HEK293 (cell line): ENCODE data around the gene COX19.

Source experiments
- CTCF ChIA-PET: fragments of 350-600 bp; formaldehyde crosslinking; extraction: SDS; loops from one replicate; lab custom pipeline; 2021; ENCODE audit warnings: antibody characterized with exemption; lab: Yijun Ruan, JAX
- POLR2A ChIA-PET: fragments of 300-600 bp; formaldehyde crosslinking; extraction: SDS; loops from one replicate; lab custom pipeline; 2020; ENCODE audit warnings: antibody characterized with exemption, inconsistent platforms; lab: Yijun Ruan, JAX
- H3K27ac ChIP-seq: fragments of 200-500 bp; sonication (Bioruptor generic); 2 replicates; pipeline ENCODE4 v1.5.1; 2014; ENCODE audit warnings: low read depth, low read length, control low read depth, inconsistent platforms; ENCODE audit errors: extremely low read depth
- H3K36me3 ChIP-seq, 2 experiments: fragments of 200-500 bp in 1 of 2; sonication (Bioruptor generic) in 1 of 2; 1 replicate in 1 of 2; 2 replicates in 1 of 2; pipeline ENCODE4 v1.5.1; 2014 to 2017; ENCODE audit warnings: inconsistent platforms in 2 of 2, low read length in 2 of 2; ENCODE audit not compliant: control insufficient read depth in 2 of 2, insufficient read depth in 1 of 2
- H3K4me1 ChIP-seq: fragments of 200-500 bp; sonication (Bioruptor generic); 2 replicates; pipeline ENCODE4 v1.5.1; 2014; ENCODE audit warnings: mild to moderate bottlenecking, low read length, inconsistent platforms; ENCODE audit not compliant: control insufficient read depth, insufficient read depth
- H3K4me3 ChIP-seq: 2 replicates; pipeline ENCODE4 v1.5.1; 2011; ENCODE audit warnings: low read depth, mild to moderate bottlenecking, control low read depth, low read length, moderate library complexity
- H3K9me3 ChIP-seq: fragments of 200-500 bp; sonication (Bioruptor generic); 2 replicates; pipeline ENCODE4 v1.5.1; 2014; ENCODE audit warnings: low read depth, low read length, inconsistent platforms; ENCODE audit not compliant: control insufficient read depth, insufficient read depth
- EGR2 ChIP-seq: fragments of 450-650 bp; formaldehyde crosslinking; IDR thresholded peaks from 2 replicates; pipeline ENCODE4 v1.5.1; 2016; ENCODE audit warnings: low read depth, missing biosample characterization, missing genetic modification characterization
- GLIS2 ChIP-seq: fragments of 450-650 bp; formaldehyde crosslinking; IDR thresholded peaks from 2 replicates; pipeline ENCODE4 v1.5.1; 2016; ENCODE audit warnings: missing biosample characterization, missing genetic modification characterization
- HIC1 ChIP-seq: fragments of 450-650 bp; formaldehyde crosslinking; IDR thresholded peaks from 2 replicates; pipeline ENCODE4 v1.5.1; 2016; ENCODE audit warnings: missing biosample characterization, missing genetic modification characterization
- KLF17 ChIP-seq: fragments of 450-650 bp; formaldehyde crosslinking; IDR thresholded peaks from 2 replicates; pipeline ENCODE4 v1.5.1; 2016; ENCODE audit warnings: missing biosample characterization, missing genetic modification characterization
- PATZ1 ChIP-seq: fragments of 450-650 bp; formaldehyde crosslinking; IDR thresholded peaks from 2 replicates; pipeline ENCODE4 v1.5.1; 2016; ENCODE audit warnings: missing biosample characterization, missing genetic modification characterization
- SALL2 ChIP-seq: fragments of 450-650 bp; formaldehyde crosslinking; IDR thresholded peaks from 2 replicates; pipeline ENCODE4 v1.5.0; 2017; ENCODE audit warnings: missing biosample characterization, mild to moderate bottlenecking, missing genetic modification characterization, borderline replicate concordance
- SETDB1 ChIP-seq: IDR thresholded peaks from one replicate; pipeline ENCODE4 v1.6.1; 2017; ENCODE audit warnings: mild to moderate bottlenecking, low read length, moderate library complexity, mixed read lengths; ENCODE audit not compliant: insufficient read length
- YY2 ChIP-seq: fragments of 450-650 bp; formaldehyde crosslinking; IDR thresholded peaks from 2 replicates; pipeline ENCODE4 v1.5.1; 2016; ENCODE audit warnings: missing biosample characterization, missing genetic modification characterization
- ZBTB20 ChIP-seq: fragments of 450-650 bp; formaldehyde crosslinking; IDR thresholded peaks from 2 replicates; pipeline ENCODE4 v1.5.1; 2016; ENCODE audit warnings: missing biosample characterization, missing genetic modification characterization
- ZBTB26 ChIP-seq: fragments of 450-650 bp; formaldehyde crosslinking; optimal IDR thresholded peaks from 2 replicates; pipeline ENCODE3; 2016; ENCODE audit warnings: missing biosample characterization, mild to moderate bottlenecking, missing genetic modification characterization
- ZBTB7A ChIP-seq: fragments of 450-650 bp; formaldehyde crosslinking; IDR thresholded peaks from 2 replicates; pipeline ENCODE4 v1.5.1; 2016; ENCODE audit warnings: low read depth, missing biosample characterization, missing genetic modification characterization
- ZFHX2 ChIP-seq: fragments of 450-650 bp; formaldehyde crosslinking; conservative IDR thresholded peaks from 2 replicates; pipeline ENCODE4 v1.5.1; 2016; ENCODE audit warnings: missing biosample characterization, missing genetic modification characterization
- ZNF280C ChIP-seq: fragments of 450-650 bp; formaldehyde crosslinking; IDR thresholded peaks from 2 replicates; pipeline ENCODE4 v1.5.1; 2016; ENCODE audit warnings: missing biosample characterization, missing genetic modification characterization
- ZNF335 ChIP-seq: fragments of 450-650 bp; formaldehyde crosslinking; conservative IDR thresholded peaks from 2 replicates; pipeline ENCODE4 v1.5.1; 2016; ENCODE audit warnings: missing biosample characterization, missing genetic modification characterization
- ZNF416 ChIP-seq: fragments of 450-650 bp; formaldehyde crosslinking; IDR thresholded peaks from 2 replicates; pipeline ENCODE4 v1.5.1; 2016; ENCODE audit warnings: missing biosample characterization, missing genetic modification characterization
- ZNF501 ChIP-seq: fragments of 450-650 bp; formaldehyde crosslinking; IDR thresholded peaks from 2 replicates; pipeline ENCODE4 v1.5.1; 2016; ENCODE audit warnings: missing biosample characterization, missing genetic modification characterization
- ZNF530 ChIP-seq: fragments of 450-650 bp; formaldehyde crosslinking; IDR thresholded peaks from 2 replicates; pipeline ENCODE4 v1.5.1; 2016; ENCODE audit warnings: low read depth, missing biosample characterization, missing genetic modification characterization

Gene COX19

GRCh38 chr7:991729-992656 lies 16.6 kb upstream of the COX19 start:
- no peak overlapping the region for H3K27ac ChIP-seq
- TF ChIP-seq ZFHX2 (tag by site-specific recombination), result peak; percentile 70
- peak; percentile 44; the same call in 1 of the 2 replicates for TF ChIP-seq ZNF335
- TF ChIP-seq EGR2 (tag by site-specific recombination), result peak; percentile 42; the same call in 1 of the 2 replicates
- TF ChIP-seq ZBTB20 (tag by site-specific recombination), result no peak
- TF ChIP-seq, all 188 proteins: peak for 3
- H3K36me3 ChIP-seq, result peaks cover 0 to 4% of the 10 kb centered on the region in 2 experiments; a peak in 1 of 3 replicates
- H3K4me3 ChIP-seq, result no peak overlapping the region
- ChIA-PET CTCF (interaction anchor here (0.6 to 7.4 kb wide), 39 partner anchors 10 to 671 kb away, joined by 3 to 149 read pairs (median 6); partner anchors contain the start of genes COX19, CYP2W1 and GPR146), POLR2A (interaction anchor here (1.0 to 1.9 kb wide), 2 partner anchors 28 to 74 kb away, joined by 3 to 12 read pairs; no protein-coding TSS in a partner anchor)
- H3K9me3 ChIP-seq, result no peaks in the 10 kb centered on the region
- H3K4me1 ChIP-seq, result no peaks in the 10 kb centered on the region; the same call in 1 of the 2 replicates

GRCh38 chr7:990933-991728 lies 15.8 kb upstream of the COX19 start:
- no peak overlapping the region for H3K4me3 ChIP-seq
- no peaks in the 10 kb centered on the region; the same call in 1 of the 2 replicates for H3K4me1 ChIP-seq
- POLR2A ChIA-PET, result interaction anchor here (0.7 kb wide), 1 partner anchor 186 kb away, joined by 3 read pairs; no protein-coding TSS in a partner anchor
- no peaks in the 10 kb centered on the region for H3K9me3 ChIP-seq
- CTCF ChIA-PET, result interaction anchor here (1.0 to 7.4 kb wide), 4 partner anchors 9 to 219 kb away, joined by 3 to 106 read pairs (median 20); partner anchors contain the start of gene CYP2W1
- no peaks in the 10 kb centered on the region for H3K36me3 ChIP-seq
- no peak for TF ChIP-seq ZBTB26 (tag by site-specific recombination)
- no peak overlapping the region for H3K27ac ChIP-seq

GRCh38 chr7:990352-990932 lies 15.1 kb upstream of the COX19 start:
- Histone ChIP-seq H3K9me3 (no peaks in the 10 kb centered on the region), H3K4me3 (no peak overlapping the region), H3K36me3 (no peaks in the 10 kb centered on the region), H3K4me1 (no peaks in the 10 kb centered on the region; the same call in 1 of the 2 replicates), H3K27ac (no peak overlapping the region)
- CTCF ChIA-PET, result interaction anchor here (1.0 to 7.4 kb wide), 3 partner anchors 75 to 219 kb away, joined by 3 to 106 read pairs (median 9); no protein-coding TSS in a partner anchor
- TF ChIP-seq ZBTB7A (tag by site-specific recombination), result no peak
- no peak for TF ChIP-seq ZNF280C
- TF ChIP-seq SETDB1, result no peak
- no peak for TF ChIP-seq ZNF416 (tag by site-specific recombination)
- no peak for TF ChIP-seq ZNF530 (tag by site-specific recombination)
- no peak for TF ChIP-seq GLIS2 (tag by site-specific recombination)
- no peak for TF ChIP-seq ZNF501
- TF ChIP-seq KLF17 (tag by site-specific recombination), result no peak
- TF ChIP-seq SALL2 (tag by site-specific recombination), result no peak
- no peak for TF ChIP-seq YY2
- no peak for TF ChIP-seq HIC1
- TF ChIP-seq PATZ1 (tag by site-specific recombination), result no peak
- POLR2A ChIA-PET, result interaction anchor here (0.7 kb wide), 1 partner anchor 187 kb away, joined by 3 read pairs; no protein-coding TSS in a partner anchor
